GM12878 (cell line): Measurements from ENCODE around the gene STK16. TPM values are rescaled to one million over a fixed set of nuclear protein-coding genes. Genes with fewer than 3 reads are reported as not detected.

ENCODE experiments used
- ATAC-seq: fragments of 200-7000 bp; cut with Tn5 transposase; 3 replicates; pipeline ENCODE4 v1.9.1; 2020; ENCODE audit warnings: mild to moderate bottlenecking, moderate library complexity
- BruUV-seq: library from RNA; stranded (reverse); fragments of 400-500 nt; replicated peaks from 2 replicates; lab custom pipeline; 2021; lab: Mats Ljungman, UMichigan
- CTCF ChIA-PET: fragments of 300-600 bp; sonication (Branson Sonifier 250); formaldehyde crosslinking; extraction: SDS; loops from one replicate; lab custom pipeline; 2021; ENCODE audit warnings: inconsistent platforms; lab: Yijun Ruan, JAX
- POLR2A ChIA-PET: fragments of 350-600 bp; formaldehyde crosslinking; extraction: SDS; loops from one replicate; lab custom pipeline; 2021; ENCODE audit warnings: inconsistent platforms; lab: Charles Lee
- RAD21 ChIA-PET: fragments of 300-600 bp; sonication (Branson Sonifier 250); formaldehyde crosslinking; loops from one replicate; lab custom pipeline; 2023; ENCODE audit warnings: antibody characterized with exemption; ENCODE audit not compliant: unreplicated experiment; lab: Charles Lee
- SMC1A ChIA-PET: fragments of 300-600 bp; sonication (Branson Sonifier 250); formaldehyde crosslinking; loops from one replicate; lab custom pipeline; 2023; ENCODE audit not compliant: unreplicated experiment, uncharacterized antibody; lab: Charles Lee
- DNase-seq: peaks from one replicate; pipeline ENCODE4 v3.0.0-alpha.2; 2011; ENCODE audit warnings: low read depth, low spot score
- FAIRE-seq: peaks from 3 replicates; lab custom pipeline; 2011; peaks lifted over from hg19 to GRCh38; lab: Jason Lieb, UNC
- H2AFZ ChIP-seq: 2 replicates; pipeline ENCODE4 v1.6.0; 2011; ENCODE audit warnings: low read depth, low read length, control low read depth; ENCODE audit not compliant: control insufficient read depth
- H3K27ac ChIP-seq: 2 replicates; pipeline ENCODE4 v1.5.1; 2011; ENCODE audit warnings: control low read depth; ENCODE audit not compliant: control insufficient read depth, insufficient read depth
- H3K27me3 ChIP-seq, 2 experiments: replicated peaks in 1 of 2; 2 replicates each; pipeline versions ENCODE4 v1.6.0 to v1.6.1; 2011; ENCODE audit warnings: low read length in 1 of 2; ENCODE audit not compliant: control insufficient read depth in 2 of 2, insufficient read depth in 2 of 2
- H3K36me3 ChIP-seq, 2 experiments: 2 replicates each; pipeline ENCODE4 v1.5.1; 2011; ENCODE audit warnings: low read length in 1 of 2; ENCODE audit not compliant: control insufficient read depth in 2 of 2, insufficient read depth in 2 of 2
- H3K4me1 ChIP-seq: 2 replicates; pipeline ENCODE4 v1.6.1; 2011; ENCODE audit warnings: mild to moderate bottlenecking, low read length, moderate library complexity, mixed read lengths; ENCODE audit not compliant: control insufficient read depth, insufficient read depth
- H3K4me2 ChIP-seq: 2 replicates; pipeline ENCODE4 v1.6.0; 2011; ENCODE audit warnings: control low read depth; ENCODE audit not compliant: control insufficient read depth, insufficient read depth
- H3K4me3 ChIP-seq: fragments of 200-600 bp; sonication (generic); 2 replicates; pipeline ENCODE4 v1.5.1; 2016
- H3K79me2 ChIP-seq: 2 replicates; pipeline ENCODE4 v1.6.0; 2011; ENCODE audit warnings: low read length; ENCODE audit not compliant: control insufficient read depth, insufficient read depth
- H3K9ac ChIP-seq: 2 replicates; pipeline ENCODE4 v1.8.0; 2011; ENCODE audit warnings: low read length, control low read depth, mixed read lengths; ENCODE audit not compliant: control insufficient read depth, insufficient read depth
- H3K9me3 ChIP-seq: replicated peaks from 3 replicates; pipeline ENCODE4 v1.5.1; 2011; ENCODE audit warnings: mild to moderate bottlenecking, low read length; ENCODE audit not compliant: control insufficient read depth, insufficient read depth
- H4K20me1 ChIP-seq: 2 replicates; pipeline ENCODE4 v1.6.0; 2011; ENCODE audit not compliant: control insufficient read depth, insufficient read depth
- NR2C2 ChIP-seq: IDR thresholded peaks from 2 replicates; pipeline ENCODE4 v1.6.1; 2011; ENCODE audit warnings: borderline replicate concordance, low read depth; ENCODE audit not compliant: control insufficient read depth, insufficient read length
- SMAD1 ChIP-seq: fragments of 450-650 bp; IDR thresholded peaks from 2 replicates; pipeline ENCODE4 v1.6.1; 2018; ENCODE audit warnings: mild to moderate bottlenecking, low read depth; ENCODE audit not compliant: partially characterized antibody
- SPI1 ChIP-seq: IDR thresholded peaks from 2 replicates; pipeline ENCODE4 v1.6.1; 2011; ENCODE audit warnings: low read depth, mild to moderate bottlenecking, low read length, moderate library complexity, borderline replicate concordance; ENCODE audit not compliant: insufficient read depth
- SREBF2 ChIP-seq: IDR thresholded peaks from 2 replicates; pipeline ENCODE4 v1.6.1; 2012; ENCODE audit warnings: mild to moderate bottlenecking, low read length
- TBL1XR1 ChIP-seq: IDR thresholded peaks from 2 replicates; pipeline ENCODE4 v1.6.1; 2012; ENCODE audit warnings: low read depth, low read length, improper control_type of control experiment
- WGBS: methylation state at CpG from one replicate; pipeline ENCODE4 v1.1.6; 2016; ENCODE audit warnings: low lambda C conversion rate; ENCODE audit not compliant: insufficient replicate concordance, insufficient coverage; ENCODE audit errors: missing lambda C conversion rate; 5-methylcytosine and 5-hydroxymethylcytosine counted together
- in situ Hi-C: fragments of 300-500 bp; cut with MboI; formaldehyde crosslinking; loops from 9 replicates; pipeline ENCODE4 v1.14.3; 2018; ENCODE audit warnings: mixed read lengths
- intact Hi-C: fragments of 100-400 bp; cut with micrococcal nuclease; formaldehyde crosslinking; loops from one replicate; pipeline ENCODE4 v1.14.2; 2022; ENCODE audit not compliant: unreplicated experiment
- polyA plus RNA-seq, 11 experiments: library from polyadenylated mRNA; depleted of rRNA in 4 of 11; unstranded in 6 of 11; stranded (reverse) in 5 of 11; fragments of >200 nt; fragmentation: Nextera tagmentation in 4 of 11; fragmentation: Illumina TruSeq in 1 of 11; extraction: Ambion mirVana in 4 of 11; extraction: Trizol in 1 of 11; gene quantifications; 1 replicate in 1 of 11; 2 replicates in 10 of 11; pipeline versions ENCODE4 v1.2.1 to v1.2.3, GENCODE V29; 2011 to 2016; ENCODE audit warnings: inconsistent platforms in 2 of 11, missing spikeins in 2 of 11, low read depth in 1 of 11
- total RNA-seq, 4 experiments: library from RNA; depleted of rRNA in 3 of 4; stranded (reverse); fragments of >200 nt in 3 of 4; fragmentation: Illumina TruSeq in 1 of 4; extraction: Trizol in 1 of 4; gene quantifications; 2 replicates each; pipeline versions ENCODE4 v1.2.1 to v1.2.3, GENCODE V29; 2013 to 2021
- TF ChIP-seq, protein P1 (sequence below): IDR thresholded peaks from 2 replicates; pipeline ENCODE4 v1.6.1; 2012; ENCODE audit warnings: low read depth, low read length, improper control_type of control experiment
- TF ChIP-seq, protein P2 (sequence below): fragments of 450-650 bp; IDR thresholded peaks from 2 replicates; pipeline ENCODE4 v1.6.1; 2018; ENCODE audit warnings: borderline replicate concordance, mild to moderate bottlenecking; ENCODE audit not compliant: partially characterized antibody
- TF ChIP-seq, protein P3 (sequence below): fragments of 450-650 bp; formaldehyde crosslinking; IDR thresholded peaks from 2 replicates; pipeline ENCODE4 v1.4.0; 2022; ENCODE audit warnings: mild to moderate bottlenecking, moderate library complexity

Gene STK16
- total and polyA plus RNA-seq, 10 of the 15 experiments (the other 5 are each of a cell fraction or from before 2014, with no cell fraction given) = 4.3 to 50.1 (median 17.9) TPM

DNA sequence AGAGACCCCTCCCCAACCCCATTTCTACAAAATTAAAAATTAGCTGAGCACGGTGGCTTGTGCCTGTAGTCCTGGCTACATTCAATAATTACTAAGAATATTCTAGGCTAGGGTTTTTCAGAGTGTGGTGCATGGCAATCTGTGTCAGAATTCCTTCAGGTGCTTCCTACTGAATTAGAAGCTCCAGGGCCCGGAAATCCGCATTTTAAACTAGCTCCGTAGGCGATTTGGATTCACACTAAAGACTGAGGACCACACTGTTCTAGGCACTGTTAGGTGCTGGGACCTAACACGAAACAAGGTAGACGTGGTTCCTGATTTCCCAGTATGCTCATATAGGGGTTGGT lies 39.3 kb upstream of the STK16 start:
- RAD21 ChIA-PET = interaction anchor here (0.7 to 2.9 kb wide), 14 partner anchors 9 to 88 kb away, joined by 3 to 21 read pairs (median 6); partner anchors contain the start of genes CNPPD1, DNAJB2, GLB1L and SLC23A3

More for the DNA sequence above, 39.3 kb upstream of the STK16 start:
- CTCF ChIA-PET = interaction anchor here (0.6 to 2.1 kb wide), 15 partner anchors 9 to 456 kb away, joined by 3 to 19 read pairs (median 4); partner anchors contain the start of genes ANKZF1, ATG9A, CNPPD1 and NHEJ1
- POLR2A ChIA-PET = interaction anchor here (0.6 to 4.0 kb wide), 19 partner anchors 11 to 634 kb away, joined by 3 to 47 read pairs (median 6); partner anchors contain the start of genes ANKZF1, ATG9A, CNPPD1 and DNPEP
- H3K4me3 ChIP-seq = peak overlapping the region; percentile 50
- H2AFZ ChIP-seq = peak overlapping the region; percentile 96
- peak overlapping the region; percentile 69 for H3K27ac ChIP-seq
- H4K20me1 ChIP-seq = no peaks in the 10 kb centered on the region
- peak overlapping the region; percentile 67 for H3K9ac ChIP-seq
- in situ Hi-C loops = loop anchor here (5.0 kb wide), 1 partner anchor 34 kb away; the partner anchor contains the start of gene SLC23A3
- peaks cover 0 to 4% of the 10 kb centered on the region in 2 experiments; a peak in 1 of 4 replicates for H3K36me3 ChIP-seq
- peak overlapping the region; percentile 84 for H3K4me2 ChIP-seq
- FAIRE-seq (no peak), ATAC-seq (no peak)
- TF ChIP-seq, protein P1, sequence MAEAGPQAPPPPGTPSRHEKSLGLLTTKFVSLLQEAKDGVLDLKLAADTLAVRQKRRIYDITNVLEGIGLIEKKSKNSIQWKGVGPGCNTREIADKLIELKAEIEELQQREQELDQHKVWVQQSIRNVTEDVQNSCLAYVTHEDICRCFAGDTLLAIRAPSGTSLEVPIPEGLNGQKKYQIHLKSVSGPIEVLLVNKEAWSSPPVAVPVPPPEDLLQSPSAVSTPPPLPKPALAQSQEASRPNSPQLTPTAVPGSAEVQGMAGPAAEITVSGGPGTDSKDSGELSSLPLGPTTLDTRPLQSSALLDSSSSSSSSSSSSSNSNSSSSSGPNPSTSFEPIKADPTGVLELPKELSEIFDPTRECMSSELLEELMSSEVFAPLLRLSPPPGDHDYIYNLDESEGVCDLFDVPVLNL = no peak
- TF ChIP-seq SREBF2 (no peak), NR2C2 (no peak), SMAD1 (no peak), TBL1XR1 (no peak), SPI1 (no peak)
- TF ChIP-seq, protein P2, sequence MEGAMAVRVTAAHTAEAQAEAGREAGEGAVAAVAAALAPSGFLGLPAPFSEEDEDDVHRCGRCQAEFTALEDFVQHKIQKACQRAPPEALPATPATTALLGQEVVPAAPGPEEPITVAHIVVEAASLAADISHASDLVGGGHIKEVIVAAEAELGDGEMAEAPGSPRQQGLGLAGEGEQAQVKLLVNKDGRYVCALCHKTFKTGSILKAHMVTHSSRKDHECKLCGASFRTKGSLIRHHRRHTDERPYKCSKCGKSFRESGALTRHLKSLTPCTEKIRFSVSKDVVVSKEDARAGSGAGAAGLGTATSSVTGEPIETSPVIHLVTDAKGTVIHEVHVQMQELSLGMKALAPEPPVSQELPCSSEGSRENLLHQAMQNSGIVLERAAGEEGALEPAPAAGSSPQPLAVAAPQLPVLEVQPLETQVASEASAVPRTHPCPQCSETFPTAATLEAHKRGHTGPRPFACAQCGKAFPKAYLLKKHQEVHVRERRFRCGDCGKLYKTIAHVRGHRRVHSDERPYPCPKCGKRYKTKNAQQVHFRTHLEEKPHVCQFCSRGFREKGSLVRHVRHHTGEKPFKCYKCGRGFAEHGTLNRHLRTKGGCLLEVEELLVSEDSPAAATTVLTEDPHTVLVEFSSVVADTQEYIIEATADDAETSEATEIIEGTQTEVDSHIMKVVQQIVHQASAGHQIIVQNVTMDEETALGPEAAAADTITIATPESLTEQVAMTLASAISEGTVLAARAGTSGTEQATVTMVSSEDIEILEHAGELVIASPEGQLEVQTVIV = no peak
- TF ChIP-seq, protein P3, sequence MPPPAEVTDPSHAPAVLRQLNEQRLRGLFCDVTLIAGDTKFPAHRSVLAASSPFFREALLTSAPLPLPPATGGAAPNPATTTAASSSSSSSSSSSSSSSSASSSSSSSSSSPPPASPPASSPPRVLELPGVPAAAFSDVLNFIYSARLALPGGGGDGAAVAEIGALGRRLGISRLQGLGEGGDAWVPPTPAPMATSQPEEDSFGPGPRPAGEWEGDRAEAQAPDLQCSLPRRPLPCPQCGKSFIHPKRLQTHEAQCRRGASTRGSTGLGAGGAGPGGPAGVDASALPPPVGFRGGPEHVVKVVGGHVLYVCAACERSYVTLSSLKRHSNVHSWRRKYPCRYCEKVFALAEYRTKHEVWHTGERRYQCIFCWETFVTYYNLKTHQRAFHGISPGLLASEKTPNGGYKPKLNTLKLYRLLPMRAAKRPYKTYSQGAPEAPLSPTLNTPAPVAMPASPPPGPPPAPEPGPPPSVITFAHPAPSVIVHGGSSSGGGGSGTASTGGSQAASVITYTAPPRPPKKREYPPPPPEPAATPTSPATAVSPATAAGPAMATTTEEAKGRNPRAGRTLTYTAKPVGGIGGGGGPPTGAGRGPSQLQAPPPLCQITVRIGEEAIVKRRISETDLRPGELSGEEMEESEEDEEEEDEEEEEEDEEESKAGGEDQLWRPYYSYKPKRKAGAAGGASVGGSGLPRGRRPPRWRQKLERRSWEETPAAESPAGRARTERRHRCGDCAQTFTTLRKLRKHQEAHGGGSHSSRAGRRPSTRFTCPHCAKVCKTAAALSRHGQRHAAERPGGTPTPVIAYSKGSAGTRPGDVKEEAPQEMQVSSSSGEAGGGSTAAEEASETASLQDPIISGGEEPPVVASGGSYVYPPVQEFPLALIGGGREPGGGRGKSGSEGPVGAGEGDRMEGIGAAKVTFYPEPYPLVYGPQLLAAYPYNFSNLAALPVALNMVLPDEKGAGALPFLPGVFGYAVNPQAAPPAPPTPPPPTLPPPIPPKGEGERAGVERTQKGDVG (CRISPR knock-in tag) = no peak
- TF ChIP-seq, all 136 proteins: peak for 0
- H3K79me2 ChIP-seq = no peaks in the 10 kb centered on the region; the same call in 1 of the 2 replicates
- peaks cover 8% of the 10 kb centered on the region for H3K4me1 ChIP-seq
- SMC1A ChIA-PET = interaction anchor here (1.0 to 3.1 kb wide), 11 partner anchors 10 to 90 kb away, joined by 3 to 14 read pairs (median 6); partner anchors contain the start of genes ABCB6, CNPPD1 and SLC23A3
- no TSS peak for BruUV-seq
- no peak for DNase-seq
- 16% methylated on average over 7 of the region's 7 CpGs for WGBS
- H3K9me3 ChIP-seq = no peaks in the 10 kb centered on the region
- H3K27me3 ChIP-seq = no peaks in the 10 kb centered on the region
- intact Hi-C loops = loop anchor here (2.0 to 5.0 kb wide), 2 partner anchors 29 to 71 kb away; partner anchors contain the start of genes CNPPD1 and DNAJB2
